A549 (cell line): ENCODE data around the gene LAMA2.

ENCODE experiments used
- TF ChIP-seq, protein P1 (sequence below): fragments of 450-650 bp; IDR thresholded peaks from 2 replicates; pipeline ENCODE4 v1.6.1; 2014; ENCODE audit warnings: antibody characterized with exemption
- TF ChIP-seq, protein P2 (sequence below): fragments of >200 bp; sonication (Bioruptor Twin); formaldehyde crosslinking; IDR thresholded peaks from 3 replicates; pipeline ENCODE4 v1.5.1; 2016

DNA sequence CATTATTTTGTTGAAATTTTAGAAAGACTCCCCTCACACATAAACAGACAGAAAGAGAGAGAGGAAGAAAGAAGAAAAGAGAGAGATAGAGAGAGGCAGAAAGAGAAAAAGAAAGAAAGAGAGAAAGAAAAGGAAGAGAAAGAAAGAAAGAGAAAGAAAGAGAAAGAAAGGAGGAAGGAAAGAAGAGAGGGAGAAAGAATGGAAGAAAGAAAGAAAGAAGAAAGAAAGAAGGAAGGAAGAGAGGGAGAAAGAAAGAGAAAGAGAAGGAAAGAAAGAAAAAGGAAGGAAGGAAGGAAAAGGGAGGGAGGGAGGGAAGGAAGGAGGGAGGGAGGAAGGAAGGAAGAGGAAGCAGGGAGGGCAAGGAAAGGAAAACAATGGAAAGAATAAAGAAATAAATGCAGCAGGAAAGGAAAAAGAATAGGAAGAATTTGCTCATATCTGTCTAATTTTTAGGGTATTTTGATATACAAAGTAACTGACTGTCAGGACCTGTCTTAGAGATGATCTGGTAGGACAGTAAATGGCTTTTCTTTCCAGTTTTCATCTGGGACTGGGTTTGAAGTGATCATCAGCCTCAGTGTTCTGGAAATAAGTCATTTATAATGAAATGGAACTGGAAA is 325.6 kb downstream of the LAMA2 start:
- TF ChIP-seq, protein P1, sequence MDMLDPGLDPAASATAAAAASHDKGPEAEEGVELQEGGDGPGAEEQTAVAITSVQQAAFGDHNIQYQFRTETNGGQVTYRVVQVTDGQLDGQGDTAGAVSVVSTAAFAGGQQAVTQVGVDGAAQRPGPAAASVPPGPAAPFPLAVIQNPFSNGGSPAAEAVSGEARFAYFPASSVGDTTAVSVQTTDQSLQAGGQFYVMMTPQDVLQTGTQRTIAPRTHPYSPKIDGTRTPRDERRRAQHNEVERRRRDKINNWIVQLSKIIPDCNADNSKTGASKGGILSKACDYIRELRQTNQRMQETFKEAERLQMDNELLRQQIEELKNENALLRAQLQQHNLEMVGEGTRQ = no peak
- TF ChIP-seq, protein P2, sequence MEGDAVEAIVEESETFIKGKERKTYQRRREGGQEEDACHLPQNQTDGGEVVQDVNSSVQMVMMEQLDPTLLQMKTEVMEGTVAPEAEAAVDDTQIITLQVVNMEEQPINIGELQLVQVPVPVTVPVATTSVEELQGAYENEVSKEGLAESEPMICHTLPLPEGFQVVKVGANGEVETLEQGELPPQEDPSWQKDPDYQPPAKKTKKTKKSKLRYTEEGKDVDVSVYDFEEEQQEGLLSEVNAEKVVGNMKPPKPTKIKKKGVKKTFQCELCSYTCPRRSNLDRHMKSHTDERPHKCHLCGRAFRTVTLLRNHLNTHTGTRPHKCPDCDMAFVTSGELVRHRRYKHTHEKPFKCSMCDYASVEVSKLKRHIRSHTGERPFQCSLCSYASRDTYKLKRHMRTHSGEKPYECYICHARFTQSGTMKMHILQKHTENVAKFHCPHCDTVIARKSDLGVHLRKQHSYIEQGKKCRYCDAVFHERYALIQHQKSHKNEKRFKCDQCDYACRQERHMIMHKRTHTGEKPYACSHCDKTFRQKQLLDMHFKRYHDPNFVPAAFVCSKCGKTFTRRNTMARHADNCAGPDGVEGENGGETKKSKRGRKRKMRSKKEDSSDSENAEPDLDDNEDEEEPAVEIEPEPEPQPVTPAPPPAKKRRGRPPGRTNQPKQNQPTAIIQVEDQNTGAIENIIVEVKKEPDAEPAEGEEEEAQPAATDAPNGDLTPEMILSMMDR = no peak
